DMS53 treated with DMSO at 0.1 percent for 48 hours (cell line): ENCODE measurements around the gene PIF1.

Experiments used
- DNase-seq: peaks from one replicate; lab custom pipeline; 2025; ENCODE audit not compliant: unreplicated experiment; lab: John Stamatoyannopoulos, UW

Gene PIF1

GRCh38 chr15:64775551-64776401 is 49.7 kb downstream of the PIF1 start, which contains the start of gene RBPMS2:
RBPMS2 (minus strand) TSS chr15:64775589; CDS start chr15:64775319, 270 bp downstream.
- no peak for DNase-seq

DNA sequence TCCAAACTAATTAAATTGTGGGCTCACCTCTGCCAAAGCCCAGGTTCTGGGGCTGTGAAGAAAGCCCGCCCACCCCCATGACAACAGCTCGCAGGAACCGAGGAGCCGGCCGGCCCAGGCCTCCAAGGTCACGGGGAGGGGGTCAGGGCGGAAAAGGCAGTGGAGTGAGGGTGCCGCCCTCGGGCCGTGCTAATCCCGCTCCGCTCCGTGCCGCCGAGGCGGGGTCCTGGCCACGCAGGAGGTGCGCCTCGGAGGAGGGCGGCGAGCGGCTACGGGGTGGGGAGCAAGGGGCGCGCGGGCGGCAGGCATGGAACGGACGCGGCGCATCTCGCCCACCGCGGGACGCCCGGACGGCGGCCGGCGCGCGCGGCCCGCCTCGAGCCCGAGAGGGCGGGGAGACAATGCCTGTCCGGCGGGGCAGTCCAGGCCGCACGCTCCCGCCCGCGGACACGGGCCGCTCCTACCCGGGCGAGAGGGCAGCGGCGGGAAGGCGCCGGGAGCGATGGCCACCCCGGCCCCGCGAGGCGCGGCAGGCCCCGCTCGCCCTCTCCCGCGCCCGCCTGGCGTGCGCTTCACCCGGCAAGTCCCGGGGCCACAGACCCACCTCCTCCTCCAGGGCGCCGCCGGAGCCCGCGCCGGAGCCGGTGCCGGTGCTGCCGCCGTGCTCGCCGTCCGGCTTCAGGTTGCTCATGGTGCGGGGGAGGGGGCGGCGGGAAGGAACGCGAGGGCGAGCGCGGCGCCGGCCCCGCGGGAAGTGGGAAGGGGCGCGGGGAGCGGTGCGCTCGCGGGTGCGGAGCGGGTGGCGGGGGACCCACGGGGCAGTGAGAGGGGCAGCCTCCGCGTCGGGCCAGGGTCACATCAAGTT is 50.6 kb downstream of the PIF1 start:
- no peak for DNase-seq

GRCh38 chr15:64774037-64774628 is 51.3 kb downstream of the PIF1 start:
- no peak for DNase-seq

- DNase-seq: no peak
These were observed 51.8 kb downstream of the PIF1 start for GRCh38 chr15:64773606-64774005.

DNA sequence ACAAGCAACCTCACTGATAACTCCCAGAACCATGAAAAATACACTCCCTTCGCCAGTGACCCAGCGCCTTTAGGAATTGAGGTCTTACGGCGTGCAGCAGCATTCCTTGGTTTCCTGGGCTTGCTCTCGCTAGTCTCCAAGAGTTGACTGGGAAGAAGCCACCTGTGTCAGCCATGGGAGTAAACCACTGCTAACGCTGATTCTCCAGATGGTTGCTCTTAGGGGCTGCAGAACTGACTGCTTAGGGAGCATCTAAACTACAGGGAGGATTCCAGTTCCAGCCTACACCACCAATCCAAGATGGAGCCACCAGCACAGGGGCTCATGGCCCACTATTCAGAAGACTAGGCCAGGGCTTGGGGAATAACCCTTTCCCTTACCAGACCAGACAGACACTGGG is 52.5 kb downstream of the PIF1 start:
- DNase-seq: no peak

DNA sequence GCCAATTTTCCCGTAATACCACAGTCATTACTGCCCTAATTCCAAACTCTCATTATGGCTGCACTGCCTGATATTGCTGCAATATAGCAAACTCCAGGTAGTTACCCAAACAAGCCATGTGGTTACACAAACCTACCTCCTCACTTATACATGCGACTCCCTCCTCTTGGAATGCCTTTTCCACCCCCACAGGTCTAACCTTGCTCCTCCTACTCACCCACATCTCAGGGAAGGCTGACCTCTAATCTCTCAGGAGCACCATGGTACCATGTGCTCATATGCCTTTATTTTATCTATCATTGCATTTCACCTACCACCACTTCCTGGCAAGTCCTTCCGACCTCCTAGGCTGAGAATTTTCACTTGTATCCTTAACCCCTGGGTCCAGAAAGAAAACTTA is 53.0 kb downstream of the PIF1 start:
- DNase-seq: no peak

DNA sequence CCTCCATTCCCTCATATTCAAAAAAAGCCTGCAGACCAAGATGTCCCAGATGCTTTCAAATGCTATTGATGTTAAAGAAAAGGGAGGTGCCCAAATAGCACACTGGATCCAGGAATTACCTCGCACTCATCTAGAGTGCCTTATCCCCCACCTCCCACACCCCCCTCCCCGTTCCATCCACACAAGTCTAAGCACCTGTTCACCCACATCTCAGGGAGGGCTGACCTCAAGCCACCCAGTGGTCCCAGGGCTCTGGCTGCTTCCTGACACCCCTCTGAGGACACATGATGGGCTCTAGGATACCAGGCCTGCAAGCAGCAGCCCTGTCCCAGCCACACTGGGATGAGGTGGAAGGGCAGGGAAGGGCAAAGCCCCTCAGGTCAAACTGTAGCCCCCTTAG is 54.8 kb downstream of the PIF1 start:
- DNase-seq: no peak

DNA sequence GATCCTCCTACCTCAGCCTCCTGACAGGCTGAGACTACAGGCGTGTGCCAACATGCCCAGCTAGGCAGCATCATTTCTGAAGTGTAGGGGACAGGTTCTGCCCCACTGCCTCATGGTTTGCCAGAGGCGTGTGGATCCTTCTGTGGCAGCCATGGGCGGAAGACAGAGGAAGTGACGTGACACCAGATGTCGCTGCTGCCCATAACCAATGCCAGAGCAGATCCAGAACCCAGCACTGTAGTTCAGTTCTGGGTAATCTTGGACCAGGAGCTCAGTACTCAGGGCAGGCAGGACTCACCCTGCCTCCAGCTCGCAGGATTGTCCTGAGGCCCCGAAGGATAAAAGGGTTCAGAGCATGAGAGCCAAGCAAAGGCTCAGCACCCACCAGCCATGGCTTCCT is 58.2 kb downstream of the PIF1 start:
- DNase-seq: no peak

GRCh38 chr15:64766058-64766457 is 59.4 kb downstream of the PIF1 start:
- no peak for DNase-seq
